Peyer's patch (tissue), 4 donors: ENCODE results near the gene CRISP3.

Experiments used
- CTCF ChIP-seq, 6 experiments: fragments of 450-650 bp in 4 of 6; fragments of 200-600 bp in 2 of 6; sonication (generic) in 1 of 6; IDR thresholded peaks; one replicate each; pipeline ENCODE4 v1.5.1; 2017 to 2019; ENCODE audit warnings: antibody characterized with exemption in 6 of 6, mild to moderate bottlenecking in 3 of 6, moderate library complexity in 1 of 6
- POLR2A ChIP-seq, 2 donors: fragments of 450-650 bp; IDR thresholded peaks; one replicate each; pipeline ENCODE4 v1.5.1; 2017; ENCODE audit warnings: antibody characterized with exemption in 2 of 2, mild to moderate bottlenecking in 2 of 2, moderate library complexity in 2 of 2

GRCh38 chr6:49713346-49713745, 30.8 kb downstream of the CRISP3 start, which contains the start of gene CRISP2:
- TF ChIP-seq POLR2A (IDR thresholded peaks at IDR 0.05), result no peak
- no peak for TF ChIP-seq CTCF (IDR thresholded peaks at IDR 0.05)
